Endometrium (tissue), 2 donors: Measurements from ENCODE around the gene OR8S1.
A peak's percentile ranks its signal among the peaks of the same experiment; 100 is the strongest.
"Not testable (repeated sequence)": the region's sequence is repeated elsewhere in the genome, so short reads cannot be mapped to it uniquely, and the experiment has no call there.

Experiments used
- FAIRE-seq: peaks from 2 replicates; lab custom pipeline; 2012; peaks lifted over from hg19 to GRCh38; lab: Jason Lieb, UNC
- donor health status: control.
- donor health status: control.

The OR8S1 gene

GRCh38 chr12:48525332-48525731 lies at the start of gene OR8S1:
TSS of gene OR8S1 (plus strand) at chr12:48525632. CDS start at chr12:48525632, 0 bp downstream.
- no peak for FAIRE-seq

GRCh38 chr12:48482198-48482597 lies 43.2 kb upstream of the OR8S1 start, which contains the start of gene C12orf54:
TSS of gene C12orf54 (plus strand) at chr12:48482498. CDS start at chr12:48483297, 799 bp downstream.
- no peak for FAIRE-seq

GRCh38 chr12:48482930-48483329 lies 42.5 kb upstream of the OR8S1 start:
- no peak for FAIRE-seq

- no peak for FAIRE-seq
Measured at GRCh38 chr12:48486261-48486660, 39.2 kb upstream of the OR8S1 start.

GRCh38 chr12:48486679-48487078 lies 38.8 kb upstream of the OR8S1 start:
- no peak for FAIRE-seq

GRCh38 chr12:48489012-48489411 lies 36.4 kb upstream of the OR8S1 start:
- FAIRE-seq: no peak

- not testable (repeated sequence) for FAIRE-seq
Measured at GRCh38 chr12:48489456-48489855, 36.0 kb upstream of the OR8S1 start.

- FAIRE-seq: not testable (repeated sequence)
Measured at GRCh38 chr12:48500281-48500680, 25.2 kb upstream of the OR8S1 start.

- FAIRE-seq: not testable (repeated sequence)
Measured at GRCh38 chr12:48506836-48507235, 18.6 kb upstream of the OR8S1 start.

- no peak for FAIRE-seq
Measured at GRCh38 chr12:48508987-48509386, 16.4 kb upstream of the OR8S1 start.

GRCh38 chr12:48510111-48510510 lies 15.3 kb upstream of the OR8S1 start:
- no peak for FAIRE-seq

- no peak for FAIRE-seq
Measured at GRCh38 chr12:48512855-48513254, 12.6 kb upstream of the OR8S1 start.

GRCh38 chr12:48514728-48515127 lies 10.7 kb upstream of the OR8S1 start:
- no peak for FAIRE-seq

GRCh38 chr12:48520381-48520780 lies 5.1 kb upstream of the OR8S1 start:
- FAIRE-seq: not testable (repeated sequence)

GRCh38 chr12:48527891-48528670 lies 2.6 kb downstream of the OR8S1 start:
- FAIRE-seq: no peak

GRCh38 chr12:48532601-48533000 lies 7.2 kb downstream of the OR8S1 start:
- no peak for FAIRE-seq

- FAIRE-seq: peak; percentile 50
Measured at GRCh38 chr12:48536602-48537001, 11.2 kb downstream of the OR8S1 start.

- FAIRE-seq: no peak
Measured at GRCh38 chr12:48542300-48542928, 17.0 kb downstream of the OR8S1 start.

- FAIRE-seq: no peak
Measured at GRCh38 chr12:48545833-48546469, 20.5 kb downstream of the OR8S1 start.

- FAIRE-seq: not testable (repeated sequence)
Measured at GRCh38 chr12:48547012-48547411, 21.6 kb downstream of the OR8S1 start.

GRCh38 chr12:48551636-48552035 lies 26.2 kb downstream of the OR8S1 start:
- not testable (repeated sequence) for FAIRE-seq

- not testable (repeated sequence) for FAIRE-seq
Measured at GRCh38 chr12:48553666-48554343, 28.4 kb downstream of the OR8S1 start.
